Nephron (organoid): ENCODE results near the gene CCDC181.

Source experiments
- H3K27ac Mint-ChIP-seq, 3 experiments: 2 replicates each; pipeline ENCODE4 v1.8.0; 2020; ENCODE audit warnings: mixed read lengths in 3 of 3, mild to moderate bottlenecking in 2 of 3, moderate library complexity in 1 of 3
- H3K27me3 Mint-ChIP-seq: 2 replicates; pipeline ENCODE4 v1.8.0; 2021; ENCODE audit warnings: low read depth, mild to moderate bottlenecking, moderate library complexity, mixed read lengths
- H3K36me3 Mint-ChIP-seq: 2 replicates; pipeline ENCODE4 v1.8.0; 2020; ENCODE audit warnings: low read depth, mixed read lengths
- H3K4me1 Mint-ChIP-seq: 2 replicates; pipeline ENCODE4 v1.8.0; 2020; ENCODE audit warnings: mixed read lengths
- H3K4me3 Mint-ChIP-seq, 3 experiments: 2 replicates each; pipeline ENCODE4 v1.8.0; 2020; ENCODE audit warnings: mild to moderate bottlenecking in 3 of 3, mixed read lengths in 3 of 3, moderate library complexity in 2 of 3
- H3K9me3 Mint-ChIP-seq: 2 replicates; pipeline ENCODE4 v1.8.0; 2020; ENCODE audit warnings: mixed read lengths
- TF ChIP-seq, protein P1 (sequence below), 3 experiments: fragments of 200-600 bp; sonication (generic); IDR thresholded peaks; one replicate each; pipeline ENCODE4 v1.5.0; 2021; ENCODE audit warnings: antibody characterized with exemption in 3 of 3; ENCODE audit not compliant: unreplicated experiment in 3 of 3

CCDC181 gene

DNA sequence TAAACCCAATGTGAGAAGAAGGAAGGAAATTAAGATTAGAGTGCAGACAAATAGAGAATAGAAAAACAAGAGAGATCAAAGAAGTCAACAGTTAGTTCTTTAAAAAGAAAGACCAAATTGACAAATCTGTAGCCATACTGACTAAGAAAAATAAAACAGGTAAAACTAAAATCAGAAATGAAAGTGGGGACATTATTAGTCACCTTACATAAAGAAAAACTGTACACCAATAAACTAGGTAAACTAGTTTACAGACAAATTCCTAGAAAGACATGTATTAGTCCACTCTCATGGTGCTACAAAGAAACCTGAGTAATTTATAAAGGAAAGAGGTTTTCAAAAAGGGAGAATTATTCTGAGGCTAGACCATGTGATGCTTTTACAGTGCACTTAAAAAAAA lies 37.0 kb downstream of the CCDC181 start:
- no peaks in the 10 kb centered on the region for H3K4me1 Mint-ChIP-seq
- no peaks in the 10 kb centered on the region for H3K27me3 Mint-ChIP-seq
- H3K9me3 Mint-ChIP-seq = no peaks in the 10 kb centered on the region
- peaks cover 63% of the 10 kb centered on the region for H3K36me3 Mint-ChIP-seq
- TF ChIP-seq, protein P1, sequence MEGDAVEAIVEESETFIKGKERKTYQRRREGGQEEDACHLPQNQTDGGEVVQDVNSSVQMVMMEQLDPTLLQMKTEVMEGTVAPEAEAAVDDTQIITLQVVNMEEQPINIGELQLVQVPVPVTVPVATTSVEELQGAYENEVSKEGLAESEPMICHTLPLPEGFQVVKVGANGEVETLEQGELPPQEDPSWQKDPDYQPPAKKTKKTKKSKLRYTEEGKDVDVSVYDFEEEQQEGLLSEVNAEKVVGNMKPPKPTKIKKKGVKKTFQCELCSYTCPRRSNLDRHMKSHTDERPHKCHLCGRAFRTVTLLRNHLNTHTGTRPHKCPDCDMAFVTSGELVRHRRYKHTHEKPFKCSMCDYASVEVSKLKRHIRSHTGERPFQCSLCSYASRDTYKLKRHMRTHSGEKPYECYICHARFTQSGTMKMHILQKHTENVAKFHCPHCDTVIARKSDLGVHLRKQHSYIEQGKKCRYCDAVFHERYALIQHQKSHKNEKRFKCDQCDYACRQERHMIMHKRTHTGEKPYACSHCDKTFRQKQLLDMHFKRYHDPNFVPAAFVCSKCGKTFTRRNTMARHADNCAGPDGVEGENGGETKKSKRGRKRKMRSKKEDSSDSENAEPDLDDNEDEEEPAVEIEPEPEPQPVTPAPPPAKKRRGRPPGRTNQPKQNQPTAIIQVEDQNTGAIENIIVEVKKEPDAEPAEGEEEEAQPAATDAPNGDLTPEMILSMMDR (IDR thresholded peaks at IDR 0.05; ENCODE audit: unreplicated experiment in 3 of 3) = no peak
- no peak overlapping the region for H3K27ac Mint-ChIP-seq
- H3K4me3 Mint-ChIP-seq = no peak overlapping the region

DNA sequence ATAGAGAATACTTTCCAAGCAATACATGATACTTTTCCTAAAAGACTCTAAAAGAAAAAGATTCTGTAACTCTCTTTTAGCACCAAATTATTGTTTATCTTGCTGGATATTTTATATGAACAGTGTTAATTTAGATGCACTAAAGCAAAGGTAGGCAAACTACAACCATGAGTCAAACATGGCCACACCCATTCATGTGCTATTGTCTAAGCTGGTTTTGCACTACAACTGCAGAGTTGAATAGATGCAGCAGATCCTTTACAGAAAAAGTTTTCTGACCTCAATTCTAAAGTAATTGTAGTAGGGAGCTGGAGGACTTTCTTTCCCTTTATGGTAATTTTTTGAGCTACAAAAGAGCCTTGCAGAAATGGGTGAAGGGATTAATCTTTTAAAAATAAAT lies 39.9 kb downstream of the CCDC181 start:
- H3K36me3 Mint-ChIP-seq = peaks cover 48% of the 10 kb centered on the region
- no peaks in the 10 kb centered on the region for H3K4me1 Mint-ChIP-seq
- no peak overlapping the region for H3K27ac Mint-ChIP-seq
- no peak overlapping the region for H3K4me3 Mint-ChIP-seq
- TF ChIP-seq, protein P1 (IDR thresholded peaks at IDR 0.05; ENCODE audit: unreplicated experiment in 3 of 3) = no peak
- H3K9me3 Mint-ChIP-seq = no peaks in the 10 kb centered on the region
- no peaks in the 10 kb centered on the region for H3K27me3 Mint-ChIP-seq

DNA sequence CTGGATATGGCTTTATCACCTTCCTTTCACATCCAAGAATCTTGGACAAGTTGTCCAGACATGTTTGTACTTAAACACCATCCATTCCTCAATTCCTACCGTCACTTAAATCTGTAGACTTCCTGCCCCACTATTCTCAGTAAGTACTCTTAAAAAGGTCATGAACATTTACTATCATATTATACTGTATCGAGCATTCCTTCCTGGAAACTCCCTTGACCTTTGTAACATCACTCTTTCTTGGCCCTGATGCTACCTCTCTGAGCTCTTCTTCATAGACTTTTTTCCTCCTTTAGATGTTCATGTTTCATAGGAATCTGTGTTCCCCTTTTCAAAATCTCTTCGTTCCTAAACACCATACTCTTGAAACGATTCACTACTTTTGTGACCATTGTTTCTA lies 43.8 kb downstream of the CCDC181 start:
- Mint-ChIP-seq H3K27ac (no peak overlapping the region), H3K27me3 (no peaks in the 10 kb centered on the region), H3K4me1 (no peaks in the 10 kb centered on the region), H3K4me3 (no peak overlapping the region), H3K9me3 (no peaks in the 10 kb centered on the region), H3K36me3 (peaks cover 42% of the 10 kb centered on the region)
- TF ChIP-seq, protein P1 (IDR thresholded peaks at IDR 0.05; ENCODE audit: unreplicated experiment in 3 of 3) = no peak

DNA sequence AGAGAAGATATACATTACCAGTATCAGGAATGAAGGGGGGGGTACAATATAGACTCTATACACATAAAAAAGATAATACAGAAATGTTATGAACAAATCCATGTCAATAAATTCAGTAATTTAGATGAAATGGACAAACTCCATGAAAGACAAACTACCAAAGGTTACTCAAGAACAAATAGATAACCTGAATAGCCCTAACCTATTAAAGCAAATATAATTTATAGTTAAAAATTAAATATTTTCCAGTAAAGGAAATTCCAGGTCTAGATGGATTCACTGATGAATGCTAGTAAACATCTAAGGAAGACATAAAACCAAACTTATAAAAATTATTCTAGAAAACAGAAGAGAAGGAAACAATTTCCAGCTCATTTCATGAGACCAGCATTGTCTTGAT lies 46.1 kb downstream of the CCDC181 start:
- peaks cover 36% of the 10 kb centered on the region for H3K36me3 Mint-ChIP-seq
- H3K27ac Mint-ChIP-seq = no peak overlapping the region
- H3K4me3 Mint-ChIP-seq = no peak overlapping the region
- no peaks in the 10 kb centered on the region for H3K4me1 Mint-ChIP-seq
- no peaks in the 10 kb centered on the region for H3K9me3 Mint-ChIP-seq
- no peaks in the 10 kb centered on the region for H3K27me3 Mint-ChIP-seq
- TF ChIP-seq, protein P1 (IDR thresholded peaks at IDR 0.05; ENCODE audit: unreplicated experiment in 3 of 3) = no peak

DNA sequence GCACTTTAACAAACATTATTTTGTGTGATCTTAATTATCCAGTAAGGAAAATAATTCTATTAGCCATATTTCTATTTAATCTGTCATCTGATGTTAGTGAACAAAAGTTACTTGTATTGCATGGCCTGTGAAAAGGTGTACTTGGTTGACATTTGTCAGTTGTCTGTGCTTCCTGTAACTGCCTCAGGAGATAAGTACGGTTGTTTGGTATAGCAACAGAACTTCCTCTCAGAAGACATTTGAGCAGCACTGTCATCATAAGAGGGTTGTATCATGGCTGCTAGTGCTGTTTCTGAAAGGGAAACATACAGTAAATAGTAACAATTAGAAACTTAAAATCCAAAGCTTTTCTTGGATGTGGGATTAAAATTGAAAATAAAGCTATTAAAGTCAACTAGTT lies 55.9 kb downstream of the CCDC181 start:
- no peaks in the 10 kb centered on the region for H3K9me3 Mint-ChIP-seq
- TF ChIP-seq, protein P1 (IDR thresholded peaks at IDR 0.05; ENCODE audit: unreplicated experiment in 3 of 3) = no peak
- peak overlapping the region in 1 of 3 experiments; percentile 46 for H3K4me3 Mint-ChIP-seq

DNA sequence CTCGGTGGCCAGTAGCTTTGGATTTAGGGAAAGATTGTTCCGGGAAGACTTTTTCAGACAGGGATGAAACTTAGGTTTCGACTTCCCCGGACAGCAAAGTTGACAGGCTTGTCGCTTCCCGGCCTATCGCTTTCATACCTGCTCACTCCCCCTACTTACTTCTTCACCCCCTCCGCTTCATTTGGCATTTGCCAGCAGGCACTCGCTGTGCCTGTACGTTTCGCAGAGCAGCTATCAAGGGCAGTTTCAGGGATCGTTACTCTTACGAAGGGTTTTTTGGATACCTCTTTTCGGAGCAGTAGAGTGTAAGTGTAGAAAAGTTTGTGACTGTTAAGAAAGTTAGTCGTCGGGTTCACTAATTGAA lies 58.9 kb downstream of the CCDC181 start:
- Mint-ChIP-seq H3K27ac (no peak overlapping the region), H3K4me1 (no peaks in the 10 kb centered on the region), H3K36me3 (peaks cover 16% of the 10 kb centered on the region), H3K4me3 (no peak overlapping the region), H3K27me3 (no peaks in the 10 kb centered on the region), H3K9me3 (no peaks in the 10 kb centered on the region)
- TF ChIP-seq, protein P1 (IDR thresholded peaks at IDR 0.05; ENCODE audit: unreplicated experiment in 3 of 3) = no peak

More for the DNA sequence above, 55.9 kb downstream of the CCDC181 start:
- no peaks in the 10 kb centered on the region for H3K27me3 Mint-ChIP-seq
- no peaks in the 10 kb centered on the region for H3K4me1 Mint-ChIP-seq
- H3K27ac Mint-ChIP-seq = no peak overlapping the region
- peaks cover 16% of the 10 kb centered on the region for H3K36me3 Mint-ChIP-seq
